ENCODE results near the gene TIGD6.

- TF ChIP-seq CTCF (IDR thresholded peaks at IDR 0.05; ENCODE audit: low read length) (no peak), EZH2 (IDR thresholded peaks at IDR 0.05; ENCODE audit: borderline replicate concordance, low read length) (no peak)
Observed at GRCh38 chr5:149946118-149946517, 54.3 kb downstream of the TIGD6 start.
